HepG2 (cell line): ENCODE results near the gene PKD1L1. TPM values are rescaled to one million over a fixed set of nuclear protein-coding genes. Genes with fewer than 3 reads are reported as not detected.

Experiments
- CREM ChIP-seq, 2 experiments: sonication (generic) in 1 of 2; formaldehyde crosslinking in 1 of 2; IDR thresholded peaks; 2 replicates each; pipeline versions ENCODE4 v1.4.0 to v1.6.1; 2016 to 2020; ENCODE audit warnings: antibody characterized with exemption in 1 of 2, mild to moderate bottlenecking in 1 of 2, missing genetic modification reagents in 1 of 2
- ETV5 ChIP-seq: IDR thresholded peaks from 2 replicates; pipeline ENCODE4 v1.6.1; 2018; ENCODE audit warnings: missing biosample characterization, missing genetic modification reagents, inconsistent platforms, borderline replicate concordance
- HNRNPLL ChIP-seq: fragments of 200-400 bp; formaldehyde crosslinking; IDR thresholded peaks from 2 replicates; pipeline ENCODE4 v1.6.1; 2017; ENCODE audit warnings: mild to moderate bottlenecking, low read depth, low read length; ENCODE audit not compliant: poor library complexity, severe bottlenecking
- HOXA5 ChIP-seq: sonication (generic); formaldehyde crosslinking; IDR thresholded peaks from 2 replicates; pipeline ENCODE4 v1.4.0; 2020; ENCODE audit warnings: missing genetic modification reagents
- KAT8 ChIP-seq: IDR thresholded peaks from 2 replicates; pipeline ENCODE4 v1.6.1; 2016; ENCODE audit warnings: missing genetic modification reagents, missing compliant biosample characterization
- MZF1 ChIP-seq: sonication (generic); formaldehyde crosslinking; IDR thresholded peaks from 2 replicates; pipeline ENCODE4 v1.8.1; 2023; ENCODE audit warnings: mild to moderate bottlenecking, missing genetic modification reagents, borderline replicate concordance
- NFYC ChIP-seq: IDR thresholded peaks from 2 replicates; pipeline ENCODE4 v1.6.1; 2016; ENCODE audit warnings: missing genetic modification reagents, missing compliant biosample characterization
- RAD21 ChIP-seq: fragments of 450-650 bp; formaldehyde crosslinking; IDR thresholded peaks from 2 replicates; pipeline ENCODE4 v1.5.0; 2020; ENCODE audit warnings: mild to moderate bottlenecking
- SALL1 ChIP-seq: sonication (generic); formaldehyde crosslinking; IDR thresholded peaks from 2 replicates; pipeline ENCODE4 v1.8.0; 2022; ENCODE audit warnings: mild to moderate bottlenecking, missing genetic modification reagents
- TCF12 ChIP-seq, 2 experiments: fragments of 450-650 bp in 1 of 2; sonication (generic) in 1 of 2; formaldehyde crosslinking in 1 of 2; IDR thresholded peaks; 2 replicates each; pipeline versions ENCODE4 v1.6.1 to v1.8.0; 2017 to 2022; ENCODE audit warnings: antibody characterized with exemption in 1 of 2, mild to moderate bottlenecking in 1 of 2, missing genetic modification reagents in 1 of 2, moderate library complexity in 1 of 2
- TCF7 ChIP-seq: sonication (generic); IDR thresholded peaks from 2 replicates; pipeline ENCODE4 v1.6.1; 2016; ENCODE audit warnings: antibody characterized with exemption, low read depth
- ZBTB38 ChIP-seq: sonication (generic); formaldehyde crosslinking; IDR thresholded peaks from 2 replicates; pipeline ENCODE4 v1.5.1; 2020; ENCODE audit warnings: mild to moderate bottlenecking, missing genetic modification reagents
- ZBTB7B ChIP-seq: sonication (generic); formaldehyde crosslinking; IDR thresholded peaks from 2 replicates; pipeline ENCODE4 v1.4.0; 2020; ENCODE audit warnings: missing genetic modification reagents
- ZMYM3 ChIP-seq: sonication (generic); formaldehyde crosslinking; IDR thresholded peaks from 2 replicates; pipeline ENCODE4 v1.5.1; 2020; ENCODE audit warnings: mild to moderate bottlenecking, missing genetic modification reagents
- ZNF235 ChIP-seq: sonication (generic); formaldehyde crosslinking; IDR thresholded peaks from 2 replicates; pipeline ENCODE4 v1.8.1; 2023; ENCODE audit warnings: mild to moderate bottlenecking, missing genetic modification reagents, borderline replicate concordance
- ZNF263 ChIP-seq: sonication (generic); formaldehyde crosslinking; IDR thresholded peaks from 2 replicates; pipeline ENCODE4 v1.4.0; 2020; ENCODE audit warnings: missing genetic modification reagents
- ZNF296 ChIP-seq: sonication (generic); formaldehyde crosslinking; conservative IDR thresholded peaks from 2 replicates; pipeline ENCODE4 v1.5.0; 2020; ENCODE audit warnings: mild to moderate bottlenecking, missing genetic modification reagents
- ZNF34 ChIP-seq: sonication (generic); formaldehyde crosslinking; IDR thresholded peaks from 2 replicates; pipeline ENCODE4 v1.4.0; 2020; ENCODE audit warnings: mild to moderate bottlenecking, missing genetic modification reagents, borderline replicate concordance
- ZNF367 ChIP-seq: sonication (generic); formaldehyde crosslinking; IDR thresholded peaks from 2 replicates; pipeline ENCODE4 v1.4.0; 2020; ENCODE audit warnings: missing genetic modification reagents, borderline replicate concordance
- ZNF549 ChIP-seq: sonication (generic); formaldehyde crosslinking; IDR thresholded peaks from 2 replicates; pipeline ENCODE4 v1.5.0; 2020; ENCODE audit warnings: missing genetic modification reagents
- ZNF703 ChIP-seq: sonication (generic); formaldehyde crosslinking; IDR thresholded peaks from 2 replicates; pipeline ENCODE4 v1.5.1; 2020; ENCODE audit warnings: missing genetic modification reagents, mild to moderate bottlenecking, moderate library complexity, borderline replicate concordance
- ZNF83 ChIP-seq: sonication (generic); formaldehyde crosslinking; IDR thresholded peaks from 2 replicates; pipeline ENCODE4 v1.4.0; 2020; ENCODE audit warnings: missing genetic modification reagents, mild to moderate bottlenecking, borderline replicate concordance
- ZNF841 ChIP-seq: sonication (generic); formaldehyde crosslinking; IDR thresholded peaks from 2 replicates; pipeline ENCODE4 v1.8.1; 2023; ENCODE audit warnings: missing genetic modification reagents, borderline replicate concordance
- ZSCAN22 ChIP-seq: sonication (generic); formaldehyde crosslinking; IDR thresholded peaks from 2 replicates; pipeline ENCODE4 v1.4.0; 2020; ENCODE audit warnings: mild to moderate bottlenecking, missing genetic modification reagents
- polyA plus RNA-seq, 8 experiments: library from polyadenylated mRNA; depleted of rRNA in 3 of 8; stranded (reverse) in 7 of 8; unstranded in 1 of 8; fragments of >200 nt; fragmentation: Illumina TruSeq in 4 of 8; extraction: Trizol in 4 of 8; gene quantifications; 2 replicates each; pipeline versions ENCODE4 v1.2.1 to v1.2.3, GENCODE V29; 2011 to 2016; ENCODE audit warnings: low read depth in 4 of 8, missing spikeins in 1 of 8, mixed read lengths in 1 of 8; ENCODE audit not compliant: insufficient read depth in 1 of 8
- total RNA-seq, 5 experiments: library from RNA; depleted of rRNA; stranded (reverse); fragments of >200 nt; fragmentation: Illumina TruSeq; extraction: Trizol; gene quantifications; 2 replicates each; pipeline ENCODE4 v1.2.3, GENCODE V29; 2016; ENCODE audit warnings: low read depth in 1 of 5
- TF ChIP-seq, protein P1 (sequence below): IDR thresholded peaks from 2 replicates; pipeline ENCODE4 v1.6.1; 2016; ENCODE audit warnings: low read depth, missing genetic modification reagents, missing compliant biosample characterization
- TF ChIP-seq, protein P2 (sequence below): IDR thresholded peaks from 2 replicates; pipeline ENCODE4 v1.6.1; 2016; ENCODE audit warnings: mild to moderate bottlenecking, missing biosample characterization, missing genetic modification reagents

Gene PKD1L1
- total and polyA plus RNA-seq, 2 of the 13 experiments (the other 11 are each of a cell fraction or from before 2014, with no cell fraction given), result 0.01 TPM; not detected in 1

DNA sequence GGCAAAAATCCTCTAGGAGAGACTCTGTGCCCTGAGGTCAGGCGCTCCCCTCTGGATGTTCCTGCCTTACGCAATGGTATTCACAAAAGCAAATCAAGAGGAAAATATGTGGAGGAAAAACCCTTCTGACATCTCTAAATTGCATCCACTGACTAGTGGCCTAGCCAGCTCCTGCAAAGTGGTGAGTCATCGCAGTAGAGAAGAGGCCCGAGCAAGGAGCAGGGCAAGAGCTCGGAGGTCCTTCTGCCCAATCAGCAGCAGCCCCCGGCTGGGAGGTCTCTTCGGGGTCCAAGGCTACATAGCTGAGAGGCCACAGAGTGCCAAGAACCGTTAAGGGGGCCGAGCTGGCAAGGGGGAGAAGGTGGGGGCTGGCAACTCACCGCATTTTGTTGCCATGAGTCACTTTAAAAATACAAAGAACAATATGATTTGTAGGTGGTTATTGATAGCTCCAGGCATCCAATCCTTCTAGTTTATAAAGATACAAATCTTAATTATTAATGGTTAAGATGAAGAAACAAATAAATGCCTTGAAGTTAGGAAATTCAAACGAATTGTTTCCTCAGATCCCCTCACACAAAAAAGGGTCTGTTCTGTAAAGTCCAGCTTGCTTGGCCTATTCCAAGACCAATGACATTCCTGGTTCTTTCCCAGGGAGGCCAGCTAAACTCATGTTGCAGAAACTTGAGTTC lies 161.6 kb downstream of the PKD1L1 start (continued):
- TF ChIP-seq ZNF549 (CRISPR knock-in tag), result no peak
- TF ChIP-seq MZF1, result no peak
- TF ChIP-seq, protein P1, sequence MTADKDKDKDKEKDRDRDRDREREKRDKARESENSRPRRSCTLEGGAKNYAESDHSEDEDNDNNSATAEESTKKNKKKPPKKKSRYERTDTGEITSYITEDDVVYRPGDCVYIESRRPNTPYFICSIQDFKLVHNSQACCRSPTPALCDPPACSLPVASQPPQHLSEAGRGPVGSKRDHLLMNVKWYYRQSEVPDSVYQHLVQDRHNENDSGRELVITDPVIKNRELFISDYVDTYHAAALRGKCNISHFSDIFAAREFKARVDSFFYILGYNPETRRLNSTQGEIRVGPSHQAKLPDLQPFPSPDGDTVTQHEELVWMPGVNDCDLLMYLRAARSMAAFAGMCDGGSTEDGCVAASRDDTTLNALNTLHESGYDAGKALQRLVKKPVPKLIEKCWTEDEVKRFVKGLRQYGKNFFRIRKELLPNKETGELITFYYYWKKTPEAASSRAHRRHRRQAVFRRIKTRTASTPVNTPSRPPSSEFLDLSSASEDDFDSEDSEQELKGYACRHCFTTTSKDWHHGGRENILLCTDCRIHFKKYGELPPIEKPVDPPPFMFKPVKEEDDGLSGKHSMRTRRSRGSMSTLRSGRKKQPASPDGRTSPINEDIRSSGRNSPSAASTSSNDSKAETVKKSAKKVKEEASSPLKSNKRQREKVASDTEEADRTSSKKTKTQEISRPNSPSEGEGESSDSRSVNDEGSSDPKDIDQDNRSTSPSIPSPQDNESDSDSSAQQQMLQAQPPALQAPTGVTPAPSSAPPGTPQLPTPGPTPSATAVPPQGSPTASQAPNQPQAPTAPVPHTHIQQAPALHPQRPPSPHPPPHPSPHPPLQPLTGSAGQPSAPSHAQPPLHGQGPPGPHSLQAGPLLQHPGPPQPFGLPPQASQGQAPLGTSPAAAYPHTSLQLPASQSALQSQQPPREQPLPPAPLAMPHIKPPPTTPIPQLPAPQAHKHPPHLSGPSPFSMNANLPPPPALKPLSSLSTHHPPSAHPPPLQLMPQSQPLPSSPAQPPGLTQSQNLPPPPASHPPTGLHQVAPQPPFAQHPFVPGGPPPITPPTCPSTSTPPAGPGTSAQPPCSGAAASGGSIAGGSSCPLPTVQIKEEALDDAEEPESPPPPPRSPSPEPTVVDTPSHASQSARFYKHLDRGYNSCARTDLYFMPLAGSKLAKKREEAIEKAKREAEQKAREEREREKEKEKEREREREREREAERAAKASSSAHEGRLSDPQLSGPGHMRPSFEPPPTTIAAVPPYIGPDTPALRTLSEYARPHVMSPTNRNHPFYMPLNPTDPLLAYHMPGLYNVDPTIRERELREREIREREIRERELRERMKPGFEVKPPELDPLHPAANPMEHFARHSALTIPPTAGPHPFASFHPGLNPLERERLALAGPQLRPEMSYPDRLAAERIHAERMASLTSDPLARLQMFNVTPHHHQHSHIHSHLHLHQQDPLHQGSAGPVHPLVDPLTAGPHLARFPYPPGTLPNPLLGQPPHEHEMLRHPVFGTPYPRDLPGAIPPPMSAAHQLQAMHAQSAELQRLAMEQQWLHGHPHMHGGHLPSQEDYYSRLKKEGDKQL (CRISPR knock-in tag), result peak; percentile 54; the same call in 1 of the 2 replicates
- peak; percentile 76; the same call in 1 of the 2 replicates for TF ChIP-seq ZNF34 (CRISPR knock-in tag)
- peak; percentile 95 for TF ChIP-seq ZBTB7B
- peak; percentile 63; the same call in 1 of the 2 replicates for TF ChIP-seq HOXA5 (CRISPR knock-in tag)
- TF ChIP-seq, protein P2, sequence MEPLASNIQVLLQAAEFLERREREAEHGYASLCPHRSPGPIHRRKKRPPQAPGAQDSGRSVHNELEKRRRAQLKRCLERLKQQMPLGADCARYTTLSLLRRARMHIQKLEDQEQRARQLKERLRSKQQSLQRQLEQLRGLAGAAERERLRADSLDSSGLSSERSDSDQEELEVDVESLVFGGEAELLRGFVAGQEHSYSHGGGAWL (CRISPR knock-in tag), result no peak
- peak; percentile 51 for TF ChIP-seq TCF7
- TF ChIP-seq ZNF263, result no peak
- TF ChIP-seq RAD21, result peak; percentile 43; the same call in 1 of the 2 replicates
- TF ChIP-seq ZNF367 (CRISPR knock-in tag), result no peak
- TF ChIP-seq ZNF235 (CRISPR knock-in tag), result no peak
- no peak for TF ChIP-seq TCF12 (IDR thresholded peaks at IDR 0.05)
- no peak for TF ChIP-seq TCF12 (CRISPR knock-in tag; IDR thresholded peaks at IDR 0.05)
- TF ChIP-seq ZMYM3 (CRISPR knock-in tag), result peak; percentile 44; the same call in 1 of the 2 replicates
- TF ChIP-seq ZNF703 (CRISPR knock-in tag), result no peak
- peak; percentile 90 for TF ChIP-seq SALL1 (CRISPR knock-in tag)
- peak; percentile 40 for TF ChIP-seq HNRNPLL
- peak; percentile 28; the same call in 1 of the 2 replicates for TF ChIP-seq ZBTB38 (CRISPR knock-in tag)
- TF ChIP-seq KAT8, result no peak; the same call in 1 of the 2 replicates
- no peak for TF ChIP-seq ZNF296 (CRISPR knock-in tag)
- peak; percentile 31; the same call in 1 of the 2 replicates for TF ChIP-seq NFYC (CRISPR knock-in tag)
- peak; percentile 66 for TF ChIP-seq CREM (IDR thresholded peaks at IDR 0.05)
- TF ChIP-seq CREM (CRISPR knock-in tag; IDR thresholded peaks at IDR 0.05), result no peak
- TF ChIP-seq ZNF841 (CRISPR knock-in tag), result no peak
- no peak for TF ChIP-seq ZSCAN22
- no peak for TF ChIP-seq ZNF83 (CRISPR knock-in tag)
- TF ChIP-seq ETV5 (CRISPR knock-in tag), result peak; percentile 34; the same call in 1 of the 2 replicates
